HCT116 (cell line): ENCODE measurements around the gene PLEKHG1.

Experiments
- EZH2 ChIP-seq: fragments of 200-600 bp; sonication (generic); IDR thresholded peaks from 2 replicates; pipeline ENCODE4 v1.6.1; 2017; ENCODE audit warnings: antibody characterized with exemption, mixed run types
- EZH2phosphoT487 ChIP-seq: fragments of 200-600 bp; IDR thresholded peaks from 2 replicates; pipeline ENCODE4 v1.6.1; 2018; ENCODE audit warnings: antibody characterized with exemption, borderline replicate concordance
- POLR2A ChIP-seq: IDR thresholded peaks from 2 replicates; pipeline ENCODE4 v1.7.0; 2011; ENCODE audit warnings: borderline replicate concordance; ENCODE audit not compliant: insufficient read depth, insufficient read length; ENCODE audit errors: extremely low read depth
- POLR2AphosphoS5 ChIP-seq: IDR thresholded peaks from 2 replicates; pipeline ENCODE4 v1.6.1; 2011; ENCODE audit warnings: mild to moderate bottlenecking, low read depth, low read length, moderate library complexity
- TCF7L2 ChIP-seq: IDR thresholded peaks from 2 replicates; pipeline ENCODE4 v1.7.0; 2011; ENCODE audit warnings: borderline replicate concordance, inconsistent platforms; ENCODE audit not compliant: insufficient read depth, insufficient read length; ENCODE audit errors: extremely low read depth
- ZNF274 ChIP-seq: fragments of 200-500 bp; sonication (Bioruptor generic); IDR thresholded peaks from 2 replicates; pipeline ENCODE4 v1.6.1; 2014; ENCODE audit warnings: mild to moderate bottlenecking, low read depth, low read length, inconsistent platforms
- TF ChIP-seq, protein P1 (sequence below): IDR thresholded peaks from 2 replicates; pipeline ENCODE4 v1.6.1; 2012
- TF ChIP-seq, protein P2 (sequence below), 3 experiments: fragments of 200-600 bp in 1 of 3; sonication (generic) in 1 of 3; IDR thresholded peaks in 2 of 3; conservative IDR thresholded peaks in 1 of 3; 2 replicates each; pipeline ENCODE4 v1.5.1; 2012 to 2017; ENCODE audit warnings: low read depth in 2 of 3, low read length in 2 of 3, antibody characterized with exemption in 1 of 3, borderline replicate concordance in 1 of 3, control low read depth in 1 of 3, mild to moderate bottlenecking in 1 of 3, mixed read lengths in 1 of 3, mixed run types in 1 of 3, moderate library complexity in 1 of 3; ENCODE audit not compliant: insufficient read depth in 1 of 3

DNA sequence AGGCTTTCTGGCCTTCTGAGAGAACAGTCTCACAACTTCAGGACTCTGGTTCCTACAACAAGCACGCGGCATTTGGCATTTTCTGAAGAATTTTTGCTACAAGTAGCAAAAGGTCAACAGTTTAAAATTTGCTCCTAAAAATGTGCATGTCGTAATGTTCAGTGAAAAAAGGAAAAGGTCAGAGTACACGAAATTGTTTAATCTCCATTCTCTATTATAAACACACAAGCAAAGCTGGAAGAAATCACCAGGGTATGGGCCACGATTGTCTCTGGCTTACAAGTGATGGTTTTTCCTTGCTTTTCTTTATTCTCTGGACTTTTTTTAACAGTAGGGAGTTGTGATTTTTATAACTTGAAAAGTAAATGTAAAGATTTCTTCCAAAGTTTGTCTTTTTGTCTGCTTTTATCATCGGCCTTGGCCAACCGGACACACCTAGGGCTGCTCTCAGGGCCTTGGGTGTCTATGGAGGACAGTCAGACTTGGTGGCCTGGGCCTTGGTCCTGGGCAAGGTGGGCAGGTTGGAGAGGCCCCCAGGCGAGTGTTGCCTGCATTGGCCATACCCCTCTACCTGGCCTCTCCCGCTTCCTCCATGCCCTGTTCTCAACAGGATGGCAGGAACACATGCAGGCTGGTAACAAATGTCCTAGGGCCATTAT is 32.4 kb downstream of the PLEKHG1 start:
- no peak for TF ChIP-seq POLR2A
- TF ChIP-seq, protein P1, sequence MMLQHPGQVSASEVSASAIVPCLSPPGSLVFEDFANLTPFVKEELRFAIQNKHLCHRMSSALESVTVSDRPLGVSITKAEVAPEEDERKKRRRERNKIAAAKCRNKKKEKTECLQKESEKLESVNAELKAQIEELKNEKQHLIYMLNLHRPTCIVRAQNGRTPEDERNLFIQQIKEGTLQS = no peak
- no peak for TF ChIP-seq POLR2AphosphoS5
- TF ChIP-seq, protein P2, sequence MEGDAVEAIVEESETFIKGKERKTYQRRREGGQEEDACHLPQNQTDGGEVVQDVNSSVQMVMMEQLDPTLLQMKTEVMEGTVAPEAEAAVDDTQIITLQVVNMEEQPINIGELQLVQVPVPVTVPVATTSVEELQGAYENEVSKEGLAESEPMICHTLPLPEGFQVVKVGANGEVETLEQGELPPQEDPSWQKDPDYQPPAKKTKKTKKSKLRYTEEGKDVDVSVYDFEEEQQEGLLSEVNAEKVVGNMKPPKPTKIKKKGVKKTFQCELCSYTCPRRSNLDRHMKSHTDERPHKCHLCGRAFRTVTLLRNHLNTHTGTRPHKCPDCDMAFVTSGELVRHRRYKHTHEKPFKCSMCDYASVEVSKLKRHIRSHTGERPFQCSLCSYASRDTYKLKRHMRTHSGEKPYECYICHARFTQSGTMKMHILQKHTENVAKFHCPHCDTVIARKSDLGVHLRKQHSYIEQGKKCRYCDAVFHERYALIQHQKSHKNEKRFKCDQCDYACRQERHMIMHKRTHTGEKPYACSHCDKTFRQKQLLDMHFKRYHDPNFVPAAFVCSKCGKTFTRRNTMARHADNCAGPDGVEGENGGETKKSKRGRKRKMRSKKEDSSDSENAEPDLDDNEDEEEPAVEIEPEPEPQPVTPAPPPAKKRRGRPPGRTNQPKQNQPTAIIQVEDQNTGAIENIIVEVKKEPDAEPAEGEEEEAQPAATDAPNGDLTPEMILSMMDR (IDR thresholded peaks at IDR 0.05 in 2 of 3, conservative IDR thresholded peaks at IDR 0.05 in 1 of 3; ENCODE audit: borderline replicate concordance in 1 of 3, insufficient read depth in 1 of 3, low read depth in 2 of 3, low read length in 2 of 3) = no peak
- TF ChIP-seq ZNF274 = no peak
- TF ChIP-seq EZH2phosphoT487 = no peak
- no peak for TF ChIP-seq TCF7L2
- TF ChIP-seq EZH2 = no peak
